ENCODE data around the gene VAV2. TPM values are rescaled to one million over a fixed set of nuclear protein-coding genes. Genes with fewer than 3 reads are reported as not detected.

VAV2 gene, protein sequence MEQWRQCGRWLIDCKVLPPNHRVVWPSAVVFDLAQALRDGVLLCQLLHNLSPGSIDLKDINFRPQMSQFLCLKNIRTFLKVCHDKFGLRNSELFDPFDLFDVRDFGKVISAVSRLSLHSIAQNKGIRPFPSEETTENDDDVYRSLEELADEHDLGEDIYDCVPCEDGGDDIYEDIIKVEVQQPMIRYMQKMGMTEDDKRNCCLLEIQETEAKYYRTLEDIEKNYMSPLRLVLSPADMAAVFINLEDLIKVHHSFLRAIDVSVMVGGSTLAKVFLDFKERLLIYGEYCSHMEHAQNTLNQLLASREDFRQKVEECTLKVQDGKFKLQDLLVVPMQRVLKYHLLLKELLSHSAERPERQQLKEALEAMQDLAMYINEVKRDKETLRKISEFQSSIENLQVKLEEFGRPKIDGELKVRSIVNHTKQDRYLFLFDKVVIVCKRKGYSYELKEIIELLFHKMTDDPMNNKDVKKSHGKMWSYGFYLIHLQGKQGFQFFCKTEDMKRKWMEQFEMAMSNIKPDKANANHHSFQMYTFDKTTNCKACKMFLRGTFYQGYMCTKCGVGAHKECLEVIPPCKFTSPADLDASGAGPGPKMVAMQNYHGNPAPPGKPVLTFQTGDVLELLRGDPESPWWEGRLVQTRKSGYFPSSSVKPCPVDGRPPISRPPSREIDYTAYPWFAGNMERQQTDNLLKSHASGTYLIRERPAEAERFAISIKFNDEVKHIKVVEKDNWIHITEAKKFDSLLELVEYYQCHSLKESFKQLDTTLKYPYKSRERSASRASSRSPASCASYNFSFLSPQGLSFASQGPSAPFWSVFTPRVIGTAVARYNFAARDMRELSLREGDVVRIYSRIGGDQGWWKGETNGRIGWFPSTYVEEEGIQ
- total RNA-seq, result 11.8 and 19.4 TPM in 2 replicates

DNA sequence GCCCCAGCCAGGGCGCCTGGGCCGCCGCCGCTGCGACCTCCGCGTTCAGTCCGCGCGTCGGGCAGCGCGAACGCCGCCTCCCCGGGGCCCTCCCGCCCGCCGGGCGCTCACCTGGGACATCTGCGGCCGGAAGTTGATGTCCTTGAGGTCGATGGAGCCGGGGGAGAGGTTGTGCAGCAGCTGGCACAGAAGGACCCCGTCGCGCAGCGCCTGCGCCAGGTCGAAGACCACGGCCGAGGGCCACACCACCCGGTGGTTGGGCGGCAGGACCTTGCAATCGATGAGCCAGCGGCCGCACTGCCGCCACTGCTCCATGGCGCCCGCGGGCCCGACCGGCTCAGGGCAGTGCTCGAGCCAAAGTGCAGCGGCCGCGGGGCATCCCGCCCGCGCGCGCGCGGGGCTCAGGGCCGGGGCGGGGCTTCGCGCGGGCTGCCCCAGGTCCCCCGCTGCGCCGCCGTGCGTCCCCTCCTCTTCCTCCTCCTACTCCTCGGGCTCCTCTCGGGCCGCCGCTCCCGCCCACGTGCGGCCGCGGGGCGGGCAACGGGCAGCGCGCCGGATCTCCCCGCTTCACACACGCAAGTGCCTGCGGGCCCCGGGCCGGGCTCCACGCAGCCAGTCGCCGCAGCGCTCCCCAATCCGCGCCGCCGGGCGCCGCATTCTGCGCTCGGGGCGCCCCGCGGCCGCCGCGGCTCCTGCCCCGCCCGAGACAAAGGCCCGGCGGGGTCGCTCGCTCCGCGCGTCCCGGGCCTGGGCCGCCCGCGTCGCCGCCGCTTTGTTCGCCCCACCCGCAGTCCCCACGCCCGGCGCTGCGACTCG is at the start of gene VAV2:
Gene VAV2, minus strand, starts transcription at position 361 of the 816 bp plus-strand sequence. Its CDS starts 46 bp downstream, at position 315.

DNA sequence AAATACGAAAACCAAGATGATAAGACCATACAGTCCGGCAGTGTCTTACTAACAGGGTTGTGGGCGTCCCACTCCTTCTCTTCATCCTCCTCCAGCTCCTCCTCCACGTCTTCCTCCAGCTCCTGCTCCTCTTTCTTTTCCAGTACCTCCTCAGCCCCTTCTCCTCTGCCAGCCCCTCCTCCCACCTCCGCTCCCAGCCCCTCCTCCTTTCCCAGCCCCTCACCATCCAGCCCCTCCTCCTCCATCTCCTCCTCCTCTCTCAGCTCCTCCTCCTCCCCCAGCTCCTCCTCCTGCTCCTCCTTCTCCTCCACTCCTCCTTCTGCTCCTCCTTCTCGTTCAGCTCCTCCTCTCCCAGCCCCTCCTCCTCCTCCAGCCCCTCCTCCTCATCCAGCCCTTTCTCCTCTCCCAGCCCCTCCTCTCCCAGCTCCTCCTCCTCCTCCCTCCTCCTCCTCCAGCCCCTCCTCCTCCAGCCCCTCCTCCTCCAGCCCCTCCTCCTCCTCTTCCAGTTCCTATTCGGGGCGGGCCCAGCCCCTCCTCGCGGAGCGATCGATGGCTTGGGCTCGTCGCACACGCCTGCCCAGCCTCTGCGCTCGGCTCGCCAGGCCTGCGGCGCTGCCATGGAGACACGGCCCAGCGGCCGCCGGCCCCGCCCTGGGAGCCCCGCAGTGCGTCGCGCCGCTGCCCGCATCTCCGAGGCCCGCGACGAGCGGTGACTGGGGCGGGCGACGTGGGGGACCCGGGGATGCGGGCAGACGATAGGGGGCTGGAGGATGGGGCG is 32.9 kb upstream of the VAV2 start, which contains the start of gene BRD3OS:
Gene BRD3OS, plus strand, starts transcription at position 654 of the 778 bp plus-strand sequence. CDS start 1,267 bp downstream, outside the sequence.

DNA sequence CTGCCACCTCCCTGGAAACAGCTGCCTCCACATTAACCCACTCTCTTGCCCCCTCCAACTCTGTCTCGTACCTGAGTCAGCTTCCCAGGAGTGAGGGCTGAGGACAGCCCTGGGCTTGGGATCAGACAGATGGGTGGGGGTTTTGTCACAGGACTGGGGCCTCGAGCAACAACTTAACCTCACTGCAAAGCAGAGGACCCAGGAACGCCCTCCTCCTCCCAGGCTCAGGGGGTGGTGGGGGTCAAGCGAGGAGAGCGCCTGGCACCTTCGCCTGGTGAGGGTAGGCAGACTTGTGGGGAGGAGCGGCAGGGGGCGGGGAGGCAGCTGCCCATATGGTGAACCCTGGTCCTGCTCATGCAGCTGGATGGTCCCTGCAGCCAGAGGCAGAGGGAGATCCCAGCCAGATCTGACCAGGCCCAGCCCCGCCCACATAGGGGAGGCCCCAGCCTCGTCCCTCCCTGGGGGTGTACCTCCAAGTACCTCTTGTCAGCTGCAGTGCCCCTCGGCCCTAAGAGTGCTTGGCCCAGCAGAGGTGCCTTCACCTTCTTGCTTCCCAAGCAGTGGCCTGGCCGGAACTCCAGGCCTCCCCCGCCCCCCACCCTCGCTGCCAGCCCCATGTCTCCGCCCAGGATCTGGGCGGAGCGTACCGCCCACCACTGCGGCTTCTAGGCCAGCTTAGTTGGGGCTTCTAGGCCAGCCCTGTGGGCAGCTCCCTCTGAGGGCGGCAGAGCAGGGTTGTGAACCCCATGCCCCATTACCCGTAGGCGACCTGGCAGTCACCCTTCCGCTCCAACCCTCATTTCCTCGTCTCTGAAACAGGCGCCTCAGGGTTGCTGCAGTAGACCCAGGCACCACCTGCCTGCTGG is 254.1 kb downstream of the VAV2 start, which contains the start of gene SARDH:
Gene SARDH, minus strand, starts transcription at position 579 of the 866 bp plus-strand sequence. CDS start 4,179 bp downstream, outside the sequence.

Other genes with a start within 250 kb of the VAV2 start
- 19.1 and 22.5 TPM in 2 replicates for gene BRD3OS, start 33.2 kb upstream of the VAV2 start, total RNA-seq
- 5.5 and 6.6 TPM in 2 replicates for gene BRD3, start 75.7 kb upstream of the VAV2 start, total RNA-seq
- 22.4 and 24.6 TPM in 2 replicates for gene WDR5, start 143.8 kb upstream of the VAV2 start, total RNA-seq
- not detected in 2 replicates for gene RNU6ATAC, start 172.2 kb upstream of the VAV2 start, total RNA-seq

All from subcutaneous preadipocyte (primary cell).